Type B pancreatic cell (in vitro differentiated cells): ENCODE data around the gene CCDC9B. TPM values are rescaled to one million over a fixed set of nuclear protein-coding genes. Genes with fewer than 3 reads are reported as not detected.

ENCODE experiments used
- DNase-seq: peaks from one replicate; pipeline ENCODE4 v3.0.0; 2021; ENCODE audit warnings: mixed read lengths; ENCODE audit not compliant: unreplicated experiment; ENCODE audit errors: extremely low spot score
- H3K27ac Mint-ChIP-seq: 2 replicates; pipeline ENCODE4 v1.8.0; 2021; ENCODE audit warnings: mild to moderate bottlenecking, mixed read lengths
- H3K27me3 Mint-ChIP-seq: 2 replicates; pipeline ENCODE4 v1.8.0; 2021; ENCODE audit warnings: mixed read lengths
- H3K36me3 Mint-ChIP-seq: 2 replicates; pipeline ENCODE4 v1.8.0; 2021; ENCODE audit warnings: mixed read lengths
- H3K4me1 Mint-ChIP-seq: one replicate; pipeline ENCODE4 v1.8.0; 2021; ENCODE audit warnings: mixed read lengths; ENCODE audit not compliant: unreplicated experiment
- H3K4me3 Mint-ChIP-seq: 2 replicates; pipeline ENCODE4 v1.8.0; 2021; ENCODE audit warnings: mild to moderate bottlenecking, mixed read lengths
- H3K9me3 Mint-ChIP-seq: 2 replicates; pipeline ENCODE4 v1.8.0; 2021; ENCODE audit warnings: mixed read lengths
- total RNA-seq: library from RNA; stranded (reverse); gene quantifications from 2 replicates; pipeline ENCODE4 v1.2.1, GENCODE V29; 2021; ENCODE audit warnings: low replicate concordance
- TF ChIP-seq, protein P1 (sequence below): fragments of 200-600 bp; sonication (generic); conservative IDR thresholded peaks from 2 replicates; pipeline ENCODE4 v1.5.0; 2021; ENCODE audit warnings: antibody characterized with exemption, mild to moderate bottlenecking

CCDC9B gene
- total RNA-seq, 1 donor from 2014 or later: 2.4 TPM

DNA sequence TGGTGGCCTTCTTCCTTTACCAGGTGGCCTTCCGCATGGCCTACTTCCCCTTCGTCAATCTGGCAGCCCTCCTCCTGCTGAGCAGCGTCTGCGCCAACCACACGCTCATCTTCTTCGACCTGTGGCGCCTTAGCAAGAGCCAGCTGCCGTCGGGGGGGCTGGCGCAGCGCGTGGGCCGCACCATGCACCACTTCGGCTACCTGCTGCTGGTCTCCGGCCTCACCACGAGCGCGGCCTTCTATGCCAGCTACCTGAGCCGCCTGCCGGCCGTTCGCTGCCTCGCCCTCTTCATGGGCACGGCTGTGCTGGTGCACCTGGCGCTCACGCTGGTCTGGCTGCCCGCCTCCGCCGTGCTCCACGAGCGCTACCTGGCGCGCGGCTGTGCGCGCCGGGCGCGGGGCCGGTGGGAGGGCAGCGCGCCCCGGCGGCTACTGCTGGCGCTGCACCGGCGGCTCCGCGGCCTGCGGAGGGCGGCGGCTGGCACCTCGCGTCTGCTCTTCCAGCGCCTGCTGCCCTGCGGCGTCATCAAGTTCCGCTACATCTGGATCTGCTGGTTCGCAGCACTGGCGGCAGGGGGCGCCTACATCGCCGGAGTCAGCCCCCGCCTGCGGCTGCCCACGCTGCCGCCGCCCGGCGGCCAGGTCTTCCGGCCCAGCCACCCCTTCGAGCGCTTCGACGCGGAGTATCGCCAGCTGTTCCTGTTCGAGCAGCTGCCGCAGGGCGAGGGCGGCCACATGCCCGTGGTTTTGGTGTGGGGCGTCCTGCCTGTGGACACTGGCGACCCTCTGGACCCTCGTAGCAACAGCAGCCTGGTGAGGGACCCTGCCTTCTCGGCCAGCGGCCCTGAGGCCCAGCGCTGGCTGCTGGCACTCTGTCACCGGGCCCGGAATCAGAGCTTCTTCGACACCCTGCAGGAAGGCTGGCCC is 27.2 kb upstream of the CCDC9B start:
- H3K9me3 Mint-ChIP-seq: no peaks in the 10 kb centered on the region
- no peaks in the 10 kb centered on the region for H3K4me1 Mint-ChIP-seq
- no peak overlapping the region for H3K4me3 Mint-ChIP-seq
- no peaks in the 10 kb centered on the region for H3K36me3 Mint-ChIP-seq
- H3K27ac Mint-ChIP-seq: no peak overlapping the region
- peaks cover 57% of the 10 kb centered on the region for H3K27me3 Mint-ChIP-seq
- peak; percentile 87 for DNase-seq
- TF ChIP-seq, protein P1, sequence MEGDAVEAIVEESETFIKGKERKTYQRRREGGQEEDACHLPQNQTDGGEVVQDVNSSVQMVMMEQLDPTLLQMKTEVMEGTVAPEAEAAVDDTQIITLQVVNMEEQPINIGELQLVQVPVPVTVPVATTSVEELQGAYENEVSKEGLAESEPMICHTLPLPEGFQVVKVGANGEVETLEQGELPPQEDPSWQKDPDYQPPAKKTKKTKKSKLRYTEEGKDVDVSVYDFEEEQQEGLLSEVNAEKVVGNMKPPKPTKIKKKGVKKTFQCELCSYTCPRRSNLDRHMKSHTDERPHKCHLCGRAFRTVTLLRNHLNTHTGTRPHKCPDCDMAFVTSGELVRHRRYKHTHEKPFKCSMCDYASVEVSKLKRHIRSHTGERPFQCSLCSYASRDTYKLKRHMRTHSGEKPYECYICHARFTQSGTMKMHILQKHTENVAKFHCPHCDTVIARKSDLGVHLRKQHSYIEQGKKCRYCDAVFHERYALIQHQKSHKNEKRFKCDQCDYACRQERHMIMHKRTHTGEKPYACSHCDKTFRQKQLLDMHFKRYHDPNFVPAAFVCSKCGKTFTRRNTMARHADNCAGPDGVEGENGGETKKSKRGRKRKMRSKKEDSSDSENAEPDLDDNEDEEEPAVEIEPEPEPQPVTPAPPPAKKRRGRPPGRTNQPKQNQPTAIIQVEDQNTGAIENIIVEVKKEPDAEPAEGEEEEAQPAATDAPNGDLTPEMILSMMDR: peak; percentile 90

DNA sequence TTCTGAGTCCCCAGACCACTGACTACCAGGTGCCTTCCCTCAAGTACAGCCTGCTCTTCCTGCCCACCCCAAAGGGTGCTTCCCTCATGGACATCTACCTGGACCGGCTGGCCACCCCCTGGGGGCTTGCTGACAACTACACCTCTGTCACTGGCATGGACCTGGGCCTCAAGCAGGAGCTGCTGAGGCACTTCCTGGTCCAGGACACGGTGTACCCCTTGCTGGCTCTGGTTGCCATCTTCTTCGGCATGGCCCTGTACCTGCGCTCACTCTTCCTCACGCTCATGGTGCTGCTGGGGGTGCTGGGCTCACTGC is 26.6 kb upstream of the CCDC9B start:
- peaks cover 63% of the 10 kb centered on the region for H3K27me3 Mint-ChIP-seq

DNA sequence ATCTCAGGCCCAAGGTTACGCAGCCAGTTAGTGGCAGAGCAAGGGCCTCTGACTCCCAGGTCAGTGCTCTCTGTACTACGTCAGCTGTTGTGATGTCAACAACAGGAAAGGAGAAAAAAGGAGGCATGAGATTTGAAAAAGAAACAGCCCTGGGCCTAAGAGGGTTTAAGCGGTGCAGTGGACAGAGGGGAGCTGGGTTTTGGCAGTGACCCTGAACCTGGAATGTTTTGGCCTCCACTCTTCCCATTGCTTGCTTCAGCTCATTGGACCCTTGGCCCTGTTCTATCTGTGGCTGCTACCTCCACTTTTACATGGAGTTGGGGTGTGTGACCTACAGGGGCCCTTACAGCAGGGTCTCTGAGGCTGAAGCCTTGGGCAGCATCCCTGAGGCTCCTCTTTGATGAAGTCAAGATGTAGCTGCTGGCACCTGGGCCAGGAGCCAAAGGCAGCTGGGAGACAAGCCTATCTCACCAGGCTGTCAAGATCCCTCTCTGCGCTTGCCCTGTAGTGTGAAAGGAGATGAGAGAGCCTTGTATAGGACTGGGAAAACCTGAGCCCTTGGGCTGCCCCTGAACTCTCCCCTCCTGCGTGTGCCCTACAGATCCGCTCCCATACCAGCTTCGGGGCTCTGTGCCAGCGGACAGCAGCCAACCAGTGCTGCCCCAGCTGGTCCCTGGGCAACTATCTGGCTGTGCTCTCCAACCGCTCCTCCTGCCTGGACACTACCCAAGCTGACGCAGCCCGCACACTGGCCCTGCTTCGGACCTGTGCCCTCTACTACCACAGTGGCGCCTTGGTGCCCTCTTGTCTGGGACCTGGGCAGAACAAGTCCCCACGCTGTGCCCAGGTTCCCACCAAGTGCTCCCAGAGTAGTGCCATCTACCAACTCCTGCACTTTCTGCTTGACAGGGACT is 26.0 kb upstream of the CCDC9B start:
- H3K27ac Mint-ChIP-seq: no peak overlapping the region
- H3K36me3 Mint-ChIP-seq: no peaks in the 10 kb centered on the region
- H3K4me3 Mint-ChIP-seq: no peak overlapping the region
- no peaks in the 10 kb centered on the region for H3K4me1 Mint-ChIP-seq
- no peaks in the 10 kb centered on the region for H3K9me3 Mint-ChIP-seq
- no peak for DNase-seq
- TF ChIP-seq, protein P1: no peak
- peaks cover 69% of the 10 kb centered on the region for H3K27me3 Mint-ChIP-seq

More for the DNA sequence above, 26.6 kb upstream of the CCDC9B start:
- TF ChIP-seq, protein P1: no peak
- no peaks in the 10 kb centered on the region for H3K9me3 Mint-ChIP-seq
- H3K27ac Mint-ChIP-seq: no peak overlapping the region
- no peaks in the 10 kb centered on the region for H3K4me1 Mint-ChIP-seq
- H3K36me3 Mint-ChIP-seq: no peaks in the 10 kb centered on the region
- no peak for DNase-seq
- no peak overlapping the region for H3K4me3 Mint-ChIP-seq

DNA sequence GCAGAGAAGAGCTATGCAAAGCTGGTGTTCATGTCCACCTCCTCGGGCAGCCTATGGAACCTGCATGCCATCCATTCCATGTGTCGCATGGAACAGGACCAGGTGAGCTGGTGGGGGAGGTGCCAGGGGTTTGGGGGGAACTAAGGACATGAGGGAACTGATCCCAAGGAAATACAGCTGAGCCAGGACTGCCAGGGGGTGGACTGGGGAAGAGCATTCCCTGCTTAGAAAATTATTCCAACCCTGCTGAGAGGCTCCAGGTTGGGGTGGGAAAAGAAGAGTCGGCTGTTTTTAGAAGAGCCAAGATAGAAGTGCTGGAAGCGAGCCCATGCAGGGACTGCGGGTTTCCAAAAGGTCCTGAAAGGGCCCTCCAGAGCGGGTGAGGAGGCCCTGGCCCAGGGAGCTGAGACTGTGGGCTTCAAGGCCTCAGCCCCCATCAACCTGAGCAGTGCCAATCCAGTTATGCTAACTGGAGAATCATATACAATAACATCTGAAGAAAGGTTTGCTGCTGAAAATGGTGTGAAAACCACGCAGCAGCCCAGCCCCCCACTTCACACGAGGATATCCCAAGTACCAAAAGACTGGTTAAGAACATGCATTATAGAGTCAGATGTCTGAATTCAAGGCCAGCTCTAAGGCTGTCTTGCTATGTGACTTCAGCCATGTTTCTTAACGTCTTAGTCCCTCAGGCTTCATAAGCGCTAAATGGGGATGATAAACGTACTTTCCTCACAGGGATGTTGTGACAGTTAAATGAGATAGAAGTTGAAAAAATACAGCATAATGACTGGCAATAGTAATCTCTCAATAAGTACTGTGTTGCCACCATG is 25.1 kb upstream of the CCDC9B start:
- Mint-ChIP-seq H3K4me3 (no peak overlapping the region), H3K27me3 (peaks cover 69% of the 10 kb centered on the region), H3K36me3 (no peaks in the 10 kb centered on the region), H3K4me1 (no peaks in the 10 kb centered on the region), H3K9me3 (no peaks in the 10 kb centered on the region), H3K27ac (no peak overlapping the region)
- TF ChIP-seq, protein P1: no peak
- no peak for DNase-seq

DNA sequence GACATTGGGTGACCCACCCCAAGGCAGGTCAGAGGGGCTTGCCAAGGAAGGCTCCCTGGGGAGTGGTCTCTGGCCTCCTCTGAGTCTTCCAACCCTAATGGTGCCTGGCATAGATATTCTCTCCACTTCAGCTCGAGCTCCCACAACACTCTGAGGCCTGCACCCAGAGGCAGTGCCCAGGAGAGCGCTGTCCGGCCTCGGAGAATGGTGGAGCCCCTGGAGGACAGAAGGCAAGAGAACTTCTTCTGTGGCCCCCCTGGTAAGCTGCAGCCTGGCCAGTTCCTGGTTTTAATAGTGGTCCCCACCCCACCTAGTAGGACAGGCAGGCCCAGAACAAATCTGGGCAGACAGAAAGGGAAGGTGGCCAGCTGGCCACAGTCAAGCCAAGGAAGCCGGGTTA is 24.3 kb upstream of the CCDC9B start:
- H3K36me3 Mint-ChIP-seq: no peaks in the 10 kb centered on the region
- no peaks in the 10 kb centered on the region for H3K4me1 Mint-ChIP-seq
- no peak for DNase-seq
- H3K27me3 Mint-ChIP-seq: peaks cover 75% of the 10 kb centered on the region
- H3K4me3 Mint-ChIP-seq: no peak overlapping the region
- no peaks in the 10 kb centered on the region for H3K9me3 Mint-ChIP-seq
- no peak overlapping the region for H3K27ac Mint-ChIP-seq
- TF ChIP-seq, protein P1: no peak
